HPDE6-E6E7 (cell line): ENCODE measurements around the gene NUTM2E.
"Not testable (repeated sequence)": the region's sequence is repeated elsewhere in the genome, so short reads cannot be mapped to it uniquely, and the experiment has no call there.

Source experiments
- DNase-seq: peaks from one replicate; pipeline ENCODE4 v3.0.0; 2011; ENCODE audit warnings: missing footprints; ENCODE audit errors: extremely low spot score

Gene NUTM2E

GRCh38 chr10:79826496-79827215 is at the start of gene NUTM2E:
TSS of gene NUTM2E (plus strand) at chr10:79826739. CDS start at chr10:79841741, 15,002 bp downstream.
- peak; percentile 3 for DNase-seq

GRCh38 chr10:79777997-79778396 is 48.5 kb upstream of the NUTM2E start:
- DNase-seq, result not testable (repeated sequence)

GRCh38 chr10:79779310-79779938 is 47.1 kb upstream of the NUTM2E start:
- DNase-seq, result peak; percentile 4

- not testable (repeated sequence) for DNase-seq
Measured at GRCh38 chr10:79779992-79780391, 46.5 kb upstream of the NUTM2E start.

- not testable (repeated sequence) for DNase-seq
Measured at GRCh38 chr10:79781584-79781983, 45.0 kb upstream of the NUTM2E start.

GRCh38 chr10:79787455-79787952 is 39.0 kb upstream of the NUTM2E start:
- DNase-seq, result not testable (repeated sequence)

- DNase-seq, result not testable (repeated sequence)
Measured at GRCh38 chr10:79789351-79789750, 37.2 kb upstream of the NUTM2E start.

- not testable (repeated sequence) for DNase-seq
Measured at GRCh38 chr10:79791906-79792517, 34.5 kb upstream of the NUTM2E start.

GRCh38 chr10:79799337-79799736 is 27.2 kb upstream of the NUTM2E start:
- not testable (repeated sequence) for DNase-seq

- not testable (repeated sequence) for DNase-seq
Measured at GRCh38 chr10:79805857-79806256, 20.7 kb upstream of the NUTM2E start.

GRCh38 chr10:79811895-79812294 is 14.6 kb upstream of the NUTM2E start:
- DNase-seq, result not testable (repeated sequence)

- not testable (repeated sequence) for DNase-seq
Measured at GRCh38 chr10:79816290-79816689, 10.2 kb upstream of the NUTM2E start.

- not testable (repeated sequence) for DNase-seq
Measured at GRCh38 chr10:79823387-79823786, 3.2 kb upstream of the NUTM2E start.

- DNase-seq, result not testable (repeated sequence)
Measured at GRCh38 chr10:79825587-79826011, 940 bp upstream of the NUTM2E start.

- DNase-seq, result not testable (repeated sequence)
Measured at GRCh38 chr10:79826131-79826495, 426 bp upstream of the NUTM2E start.

- not testable (repeated sequence) for DNase-seq
Measured at GRCh38 chr10:79833833-79834232, 7.3 kb downstream of the NUTM2E start.

- not testable (repeated sequence) for DNase-seq
Measured at GRCh38 chr10:79835891-79836290, 9.4 kb downstream of the NUTM2E start.

GRCh38 chr10:79836891-79837290 is 10.4 kb downstream of the NUTM2E start:
- not testable (repeated sequence) for DNase-seq

GRCh38 chr10:79838441-79838840 is 11.9 kb downstream of the NUTM2E start:
- DNase-seq, result not testable (repeated sequence)

GRCh38 chr10:79853191-79853854 is 26.8 kb downstream of the NUTM2E start:
- DNase-seq, result not testable (repeated sequence)

GRCh38 chr10:79862269-79862668 is 35.7 kb downstream of the NUTM2E start:
- not testable (repeated sequence) for DNase-seq

- DNase-seq, result not testable (repeated sequence)
Measured at GRCh38 chr10:79862803-79863202, 36.3 kb downstream of the NUTM2E start.
